Right renal pelvis (tissue), 4 donors: ENCODE data around the gene PADI4. TPM values are rescaled to one million over a fixed set of nuclear protein-coding genes. Genes with fewer than 3 reads are reported as not detected.

Experiments used
- DNase-seq, 4 donors: peaks; one replicate each; pipeline ENCODE4 v3.0.0-alpha.2; 2013; ENCODE audit warnings: low read depth in 4 of 4, low spot score in 3 of 4, missing footprints in 1 of 4
- polyA plus RNA-seq, 4 donors: library from polyadenylated mRNA; unstranded; fragments of 120-200 nt; gene quantifications; one replicate each; pipeline ENCODE4 v1.2.1, GENCODE V29; 2013; ENCODE audit not compliant: insufficient read length in 4 of 4

The PADI4 gene
- polyA plus RNA-seq, 4 donors = 0.14 to 1.3 (median 0.65) TPM

DNA sequence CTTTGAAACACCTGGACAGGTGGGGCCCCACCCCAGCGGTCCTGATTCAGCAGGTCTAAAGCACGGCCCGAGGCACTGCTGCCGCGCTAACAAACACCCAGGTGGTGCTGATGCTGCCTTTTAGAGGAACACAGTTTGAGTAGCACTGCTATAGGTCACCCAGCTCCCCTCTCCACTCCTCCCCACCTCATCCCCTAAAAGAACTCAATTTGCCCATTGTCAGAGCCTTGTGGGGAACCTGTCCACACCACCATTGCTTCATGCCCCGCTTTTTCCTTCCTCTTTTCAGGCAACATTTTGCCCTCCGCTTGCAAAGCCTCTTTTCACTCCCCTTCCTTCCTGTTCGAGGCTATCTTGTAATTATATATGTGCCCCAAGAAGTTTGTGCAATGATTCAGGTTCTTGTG, 26.2 kb upstream of the PADI4 start:
- DNase-seq = no peak

GRCh38 chr1:17282836-17283235, 25.2 kb upstream of the PADI4 start:
- DNase-seq = no peak

GRCh38 chr1:17286646-17287045, 21.4 kb upstream of the PADI4 start:
- DNase-seq = no peak

DNA sequence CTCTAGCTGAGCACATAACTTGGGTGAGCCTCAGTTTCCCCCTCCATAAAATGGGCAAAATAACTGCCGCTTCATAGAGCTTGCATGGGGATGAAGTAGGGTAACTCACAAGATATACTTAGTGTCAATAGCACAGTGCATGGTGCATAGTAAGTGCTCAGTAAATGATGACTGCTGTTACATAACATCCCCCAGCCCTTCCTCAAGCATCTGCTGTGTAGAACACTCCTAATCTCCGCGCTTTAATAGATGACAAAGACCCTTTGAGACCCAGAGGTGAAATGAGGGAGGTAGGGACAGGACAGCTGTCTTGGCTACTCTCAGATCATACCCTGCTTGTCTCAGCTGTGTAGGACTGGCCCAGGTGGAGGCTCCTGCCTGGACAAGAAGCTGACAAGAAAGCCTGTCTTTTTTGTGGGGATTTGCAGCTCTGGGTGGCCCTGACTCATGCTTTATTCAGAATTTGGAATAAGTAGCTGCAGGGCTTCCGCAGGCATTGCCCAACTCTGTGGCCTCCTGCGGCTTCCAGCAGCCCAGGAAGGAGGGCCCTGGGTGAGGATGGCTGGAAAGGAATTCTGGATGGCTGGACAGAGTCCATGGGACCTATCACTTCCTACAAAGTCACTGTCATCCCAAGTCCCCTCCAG, 20.7 kb upstream of the PADI4 start:
- DNase-seq = no peak

DNA sequence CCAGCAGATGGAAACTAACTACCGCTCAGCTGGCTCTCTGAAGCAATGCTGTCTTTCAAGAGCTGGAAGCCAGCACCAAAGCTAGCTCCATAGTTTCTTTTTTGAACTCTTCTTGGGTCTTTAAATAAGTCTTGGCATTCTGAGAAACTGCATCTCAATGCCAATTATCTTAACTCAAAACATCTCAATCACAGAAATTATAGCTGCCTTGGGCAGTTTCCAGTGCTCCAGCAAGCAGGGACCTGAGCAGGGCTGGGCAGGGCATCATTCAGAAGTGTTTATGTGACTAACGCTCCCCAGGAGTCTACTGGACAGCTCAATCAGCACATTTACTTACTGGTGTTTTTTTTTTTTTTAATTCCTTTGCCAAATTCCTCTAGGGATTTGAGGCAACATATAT, 18.3 kb upstream of the PADI4 start:
- DNase-seq = no peak

DNA sequence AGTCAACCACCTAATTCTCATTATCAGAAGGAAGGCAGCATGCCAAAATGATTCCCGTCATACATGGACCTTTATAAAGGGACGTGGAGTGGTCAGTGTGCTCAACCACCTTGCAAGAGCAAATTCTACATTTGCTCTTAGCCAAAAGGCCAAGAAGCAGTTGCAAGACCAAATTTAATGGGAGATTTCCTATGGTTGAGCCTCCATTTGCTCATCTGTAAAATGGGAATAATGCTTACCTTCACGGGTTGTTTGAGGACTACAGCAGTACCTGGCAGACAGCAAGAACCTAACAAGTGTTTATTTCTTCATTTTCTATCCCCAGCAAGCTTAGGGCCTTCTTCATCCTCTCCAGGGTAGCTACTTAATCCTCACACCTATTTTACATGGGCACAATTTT, 17.4 kb upstream of the PADI4 start:
- no peak for DNase-seq

DNA sequence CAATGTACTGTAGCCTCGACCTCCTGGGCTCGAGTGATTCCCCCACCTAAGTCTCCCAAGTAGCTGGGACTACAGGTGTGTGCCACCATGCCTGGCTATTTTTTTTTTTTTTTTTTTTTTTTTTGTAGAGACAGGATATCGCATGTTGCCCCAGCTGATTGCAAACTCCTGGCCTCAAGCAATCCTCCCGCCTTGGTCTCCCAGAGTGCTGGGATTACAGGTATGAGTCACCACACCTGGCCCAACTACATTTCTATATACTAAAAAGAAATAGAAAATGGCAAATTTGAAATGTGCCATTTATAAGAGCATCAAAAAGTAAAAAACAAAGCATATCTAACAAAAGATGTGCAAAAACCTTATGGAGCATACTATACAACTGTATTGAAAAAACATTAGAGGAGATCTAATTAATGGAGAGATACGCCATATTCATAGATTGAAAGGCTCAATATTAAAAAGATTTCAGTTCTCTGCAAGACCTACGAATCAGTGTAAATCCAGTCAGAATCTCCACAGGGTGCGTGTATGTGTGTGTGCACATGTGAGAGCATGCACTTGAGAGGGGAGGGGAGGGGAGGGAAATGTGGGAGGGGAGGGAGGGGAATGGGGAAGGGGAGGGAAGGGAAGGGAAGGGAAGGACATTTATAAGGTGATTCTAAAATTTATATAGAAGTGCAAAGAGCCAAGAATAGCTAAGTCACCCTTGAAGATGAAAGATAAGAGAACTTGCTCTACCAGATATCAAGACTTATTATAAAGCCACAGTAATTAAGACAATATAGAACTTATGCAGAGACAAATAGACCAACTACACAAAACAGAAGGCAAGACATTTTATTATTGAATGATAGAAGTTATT, 15.5 kb upstream of the PADI4 start:
- DNase-seq = no peak

DNA sequence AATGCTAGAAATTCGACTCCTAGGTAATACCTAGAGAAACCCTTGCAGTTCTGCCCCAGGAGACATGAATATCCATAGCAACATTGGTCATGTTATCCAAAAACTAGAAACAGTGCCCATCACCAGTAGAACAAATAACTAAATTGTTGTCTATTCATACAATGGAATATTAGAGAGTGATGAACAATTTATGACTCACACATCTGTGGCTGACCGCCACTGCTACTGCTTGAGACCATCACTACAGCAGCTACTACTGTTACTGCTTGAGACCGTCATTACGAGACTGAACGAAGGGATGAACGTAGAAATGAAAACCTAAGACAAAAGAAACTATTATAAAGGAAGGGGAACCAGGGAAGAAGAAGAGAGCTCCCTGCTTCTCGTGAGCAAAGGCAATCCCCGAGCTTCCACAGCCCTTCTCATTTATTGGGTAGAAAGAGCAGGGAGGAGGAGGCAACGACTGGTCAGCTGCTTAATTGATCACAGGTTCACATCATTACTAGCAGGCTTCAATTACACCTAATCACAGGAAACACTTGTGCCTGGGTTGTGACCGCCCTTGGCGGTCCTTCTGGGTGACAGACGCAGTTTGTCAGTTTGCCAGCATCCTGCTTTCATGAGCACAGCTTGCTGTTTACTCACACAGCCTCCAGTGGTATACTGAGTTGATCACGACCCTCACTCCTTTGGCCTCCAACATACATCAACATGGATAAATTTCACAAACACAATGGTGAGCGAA, 14.1 kb upstream of the PADI4 start:
- no peak for DNase-seq

DNA sequence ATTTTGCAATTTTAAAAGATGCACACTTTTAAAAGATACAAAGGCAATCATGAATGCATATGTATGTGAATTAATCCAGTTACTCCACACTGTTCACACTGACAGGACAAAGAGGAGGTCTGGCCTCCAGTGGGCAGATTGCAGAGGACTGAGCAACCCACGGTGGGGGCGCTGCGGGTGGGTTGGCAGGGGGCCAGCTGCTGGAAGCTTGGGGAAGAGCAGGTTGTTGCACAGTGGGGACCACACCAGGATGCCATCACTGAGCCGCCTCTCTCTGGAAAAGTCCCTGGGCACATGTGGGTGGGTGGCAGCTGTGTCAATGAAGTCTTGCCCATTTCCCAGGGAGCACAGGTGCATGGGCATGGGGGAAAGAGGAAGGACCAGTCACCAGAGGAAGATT, 12.7 kb upstream of the PADI4 start:
- no peak for DNase-seq

DNA sequence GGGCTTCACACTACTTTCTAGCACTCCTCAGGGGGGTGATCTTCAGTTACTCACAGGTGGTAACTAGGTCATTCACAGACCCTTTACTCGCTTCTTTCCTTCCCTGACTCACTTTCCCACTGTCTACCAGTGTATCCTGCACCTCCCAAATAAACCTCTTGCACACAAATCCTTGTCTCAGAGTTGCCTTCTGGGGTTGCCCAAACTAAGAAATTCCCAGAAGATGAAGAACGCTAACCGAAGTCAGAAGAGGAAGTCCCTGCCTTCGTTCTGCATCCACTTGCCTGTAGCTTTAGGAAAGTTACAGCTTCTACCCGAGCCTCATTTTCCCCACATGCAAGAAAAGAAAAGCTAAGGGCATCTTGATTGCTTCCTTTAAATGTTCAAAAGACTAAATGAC, 11.9 kb upstream of the PADI4 start:
- no peak for DNase-seq

DNA sequence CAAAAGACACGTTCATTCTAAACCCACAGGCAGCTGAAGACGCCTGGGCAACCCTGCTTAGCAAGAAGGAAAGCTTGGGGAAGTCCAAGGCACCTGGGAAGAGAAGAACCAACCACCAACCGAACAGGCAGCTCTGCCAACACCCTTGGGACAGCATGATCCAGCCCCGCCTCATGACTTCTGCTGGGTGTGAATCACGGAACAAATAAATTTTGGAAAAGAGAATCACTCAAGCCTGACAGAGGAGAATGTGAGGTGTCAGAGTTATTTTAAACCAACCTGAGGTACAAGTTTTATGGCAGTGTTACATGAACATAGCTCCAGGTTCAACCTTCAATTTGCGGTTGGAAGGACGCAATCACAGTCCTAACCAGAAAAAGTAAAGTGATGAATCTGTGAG, 10.0 kb upstream of the PADI4 start:
- DNase-seq = no peak

DNA sequence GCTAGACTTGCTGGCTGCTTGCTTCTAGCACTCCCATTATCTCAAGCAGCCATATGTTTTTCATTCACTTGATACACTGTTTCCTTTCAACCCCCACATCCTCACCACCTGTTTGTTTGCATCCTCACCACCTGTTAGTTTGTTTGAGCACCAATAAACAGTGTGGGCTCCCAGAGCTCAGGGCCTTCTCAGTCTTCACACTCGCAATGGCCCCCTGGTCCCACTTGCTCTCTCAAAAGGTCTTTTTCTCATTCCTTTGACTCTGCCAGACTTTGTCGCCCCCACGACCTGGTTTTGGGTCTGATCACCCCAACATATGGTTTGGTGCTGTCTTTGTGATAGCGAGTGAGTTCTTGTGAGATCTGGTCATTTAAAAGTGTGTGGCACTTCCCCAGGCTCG, 6.2 kb upstream of the PADI4 start:
- DNase-seq = no peak

- no peak for DNase-seq
These were observed 3.7 kb upstream of the PADI4 start for GRCh38 chr1:17304151-17304825.

- no peak for DNase-seq
These were observed 3.2 kb upstream of the PADI4 start for GRCh38 chr1:17304826-17305175.

DNA sequence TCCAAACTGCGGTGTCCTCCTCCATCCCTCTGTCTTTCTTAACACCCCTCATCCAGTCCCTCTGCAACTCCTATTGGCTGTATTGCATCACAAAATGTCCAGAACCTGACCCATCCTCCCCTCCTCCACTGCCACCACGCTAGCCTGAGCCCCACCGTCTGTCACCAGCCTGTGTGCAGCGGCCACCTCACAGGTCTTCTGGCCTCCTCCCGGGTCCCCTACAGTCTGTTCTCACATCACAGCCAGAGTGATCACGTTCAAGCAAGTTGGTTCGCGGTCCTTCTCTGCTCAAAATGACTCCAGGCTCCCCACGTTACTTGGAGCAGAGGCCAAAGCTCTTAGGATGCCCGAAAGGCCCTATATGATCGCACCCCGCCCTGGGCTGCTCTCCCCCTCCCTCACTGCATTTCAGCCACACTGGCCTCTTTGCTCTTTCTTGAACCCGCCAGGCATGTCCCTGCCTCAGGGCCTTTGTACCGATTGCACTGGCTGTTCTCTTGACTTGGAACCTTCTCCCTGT, 2.4 kb upstream of the PADI4 start:
- no peak for DNase-seq

- no peak for DNase-seq
These were observed 1.6 kb upstream of the PADI4 start for GRCh38 chr1:17306407-17306806.

GRCh38 chr1:17306921-17307320, 1.1 kb upstream of the PADI4 start:
- no peak for DNase-seq

- DNase-seq = no peak
These were observed 668 bp upstream of the PADI4 start for GRCh38 chr1:17307329-17307728.

GRCh38 chr1:17308593-17308992, 596 bp downstream of the PADI4 start:
- DNase-seq = no peak

- no peak for DNase-seq
These were observed 1.6 kb downstream of the PADI4 start for GRCh38 chr1:17309426-17310067.
